Superior temporal gyrus (tissue), 1 donor: Measurements from ENCODE around the gene PTGDS.

ENCODE experiments used
- DNase-seq: peaks from one replicate; pipeline ENCODE4 v3.0.0-alpha.2; 2016; ENCODE audit errors: extremely low spot score

The PTGDS gene

GRCh38 chr9:137021979-137022661 is 44.8 kb downstream of the PTGDS start:
- peak; percentile 88 for DNase-seq

DNA sequence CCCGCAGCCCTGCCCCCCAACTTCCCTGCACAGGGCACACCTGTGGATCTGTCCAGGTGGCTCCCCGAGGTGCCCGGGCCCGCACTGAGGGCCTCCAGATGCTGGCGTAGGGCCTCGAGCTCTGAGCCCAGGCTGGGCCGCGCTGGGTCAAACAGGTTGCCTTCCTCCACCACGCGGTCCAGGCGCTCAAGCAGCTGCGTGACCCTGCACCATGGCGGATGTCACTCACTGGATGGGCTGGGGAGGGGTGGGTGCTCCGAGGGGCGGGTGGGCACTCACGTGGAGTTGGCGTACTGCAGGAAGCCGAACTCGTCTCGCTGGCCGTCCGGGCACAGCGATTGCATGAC is 45.3 kb downstream of the PTGDS start:
- DNase-seq: no peak

- peak; percentile 31 for DNase-seq
These were observed 45.9 kb downstream of the PTGDS start for GRCh38 chr9:137023157-137023556.

- DNase-seq: peak; percentile 54
These were observed 46.3 kb downstream of the PTGDS start for GRCh38 chr9:137023583-137023991.

- peak; percentile 96 for DNase-seq
These were observed 48.2 kb downstream of the PTGDS start for GRCh38 chr9:137025517-137025966.

DNA sequence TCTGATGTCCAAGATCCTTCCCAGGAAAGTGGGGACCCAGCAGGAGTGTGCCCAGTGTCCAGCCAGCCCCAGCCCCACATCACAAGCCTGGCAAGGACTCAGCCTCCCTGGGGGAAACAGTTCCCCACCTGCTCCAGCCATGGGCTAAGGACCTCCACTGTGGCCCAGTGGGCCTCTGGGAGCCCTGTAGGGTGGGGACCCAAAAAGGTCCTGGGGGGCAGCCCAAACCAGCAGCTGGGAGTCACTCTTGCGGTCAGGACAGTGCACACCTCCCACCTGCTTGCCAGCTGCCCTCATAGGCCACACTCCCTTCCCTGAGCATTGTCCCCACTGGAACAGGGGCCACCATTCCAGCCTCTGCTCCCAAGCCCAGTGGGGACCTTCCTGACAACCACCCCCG is 49.1 kb downstream of the PTGDS start:
- DNase-seq: peak; percentile 27

DNA sequence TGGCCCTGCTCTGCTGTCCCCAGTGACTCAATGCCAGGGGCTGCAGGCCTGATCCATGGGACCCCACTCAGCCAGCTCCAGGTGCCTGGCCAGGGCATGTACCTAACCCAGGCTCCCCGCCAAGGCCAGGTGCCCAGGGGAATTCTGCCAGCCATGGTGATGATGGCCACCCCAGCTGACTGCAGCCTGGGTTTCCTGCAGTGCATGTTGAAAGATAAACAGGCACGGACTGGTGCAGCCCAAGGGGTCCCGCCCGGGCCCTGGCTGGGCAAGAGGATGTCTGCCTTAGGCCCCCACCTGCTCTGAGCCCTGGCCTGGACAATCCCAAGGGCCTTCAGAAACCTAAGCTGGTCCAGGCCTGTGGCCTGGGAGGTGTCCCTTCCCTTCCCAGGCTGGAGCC is 49.5 kb downstream of the PTGDS start:
- DNase-seq: no peak

DNA sequence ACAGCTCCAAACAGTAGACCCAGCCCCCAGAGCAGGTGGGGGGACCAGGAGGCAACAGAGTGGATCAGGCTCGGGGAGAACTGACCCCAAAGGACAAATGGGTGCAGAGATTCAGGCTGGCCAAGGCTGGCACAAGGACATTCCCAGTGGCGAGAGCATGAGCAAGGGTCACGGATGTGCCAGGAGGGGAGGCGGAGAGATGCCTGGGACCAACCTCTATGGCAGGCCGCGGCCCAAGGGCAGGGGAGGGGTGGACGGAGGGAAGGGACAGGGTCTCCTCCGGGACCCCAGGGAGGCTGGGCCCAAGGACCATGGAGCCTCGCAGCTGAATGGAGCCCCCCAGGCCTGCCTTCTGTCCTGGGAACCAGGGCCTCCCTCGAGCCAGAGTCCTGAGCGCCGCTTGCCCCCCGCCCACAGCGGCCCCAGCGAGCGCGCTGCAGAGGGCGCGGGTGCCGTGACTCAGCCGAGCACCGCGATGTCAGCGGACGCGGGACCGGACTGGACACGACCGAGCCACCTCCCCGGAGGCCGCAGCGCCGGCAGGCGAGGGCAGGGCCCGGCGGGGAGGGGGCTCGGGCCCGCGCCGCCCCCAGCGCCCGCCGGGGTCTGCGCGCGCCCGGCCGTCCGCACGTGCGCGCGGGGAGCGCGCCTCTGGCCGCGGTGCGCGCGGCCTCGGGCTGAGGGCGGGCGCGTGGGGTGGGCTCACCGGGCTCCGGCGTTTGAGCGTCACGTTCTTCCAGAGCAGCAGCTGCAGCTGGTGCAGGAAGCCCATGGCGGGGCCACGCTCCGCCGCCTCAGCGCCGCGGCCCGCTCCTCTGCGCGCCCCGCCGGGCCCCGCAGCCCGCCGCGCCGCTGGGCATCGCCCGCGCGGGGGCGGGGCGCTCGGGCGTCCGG is 50.3 kb downstream of the PTGDS start, which contains the start of gene ABCA2:
ABCA2 (minus strand) TSS at position 869 of the 894 bp plus-strand sequence; CDS start at position 772, 97 bp downstream.
- DNase-seq: no peak

GRCh38 chr9:137028263-137029057 is 51.2 kb downstream of the PTGDS start:
- peak; percentile 74 for DNase-seq

DNA sequence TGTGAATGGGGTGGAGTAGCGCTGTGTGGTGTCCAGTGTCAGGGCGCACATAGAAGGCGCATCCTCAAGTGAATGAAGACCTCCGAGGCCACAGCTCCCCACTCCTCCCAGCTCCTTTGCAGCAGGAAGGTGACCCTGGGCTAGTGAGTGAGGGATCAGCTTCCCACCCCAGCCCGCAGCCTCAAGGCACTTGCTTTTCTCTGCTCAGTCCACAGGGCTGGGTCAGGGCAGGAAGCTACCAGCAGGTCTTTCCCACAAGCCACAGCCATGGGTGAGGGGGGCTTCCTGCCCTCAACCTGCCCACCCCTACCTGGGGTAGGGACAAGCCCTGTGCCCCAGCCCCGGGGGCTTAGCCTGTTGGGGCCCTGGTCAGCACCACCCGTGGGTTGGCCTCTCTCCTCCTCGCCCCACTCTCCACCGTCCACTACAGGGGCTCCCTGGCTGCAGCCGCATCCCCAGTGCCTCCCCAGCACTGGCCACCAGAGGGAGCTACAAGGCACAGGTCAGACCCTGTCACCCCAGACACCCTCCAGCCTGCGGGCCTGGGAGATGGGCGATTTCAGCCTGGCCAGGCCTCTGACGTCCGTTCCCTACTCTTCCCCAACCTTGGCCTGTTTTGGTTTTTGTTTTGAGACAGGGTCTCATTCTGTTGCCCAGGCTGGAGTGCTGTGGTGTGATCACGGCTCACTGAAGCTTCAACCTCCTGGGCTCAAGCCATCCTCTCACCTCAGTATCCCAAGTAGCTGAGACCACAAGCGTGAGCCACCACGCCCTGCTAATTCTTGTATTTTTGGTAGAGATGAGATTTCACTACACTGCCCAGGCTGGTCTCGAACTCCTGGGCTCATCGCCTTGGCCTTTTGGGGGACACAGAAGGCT is 52.0 kb downstream of the PTGDS start:
- peak; percentile 85 for DNase-seq

- no peak for DNase-seq
These were observed 52.7 kb downstream of the PTGDS start for GRCh38 chr9:137030006-137030405.

- no peak for DNase-seq
These were observed 53.5 kb downstream of the PTGDS start for GRCh38 chr9:137030538-137031527.
